Measurements from ENCODE around the gene MTHFD1L.

DNA sequence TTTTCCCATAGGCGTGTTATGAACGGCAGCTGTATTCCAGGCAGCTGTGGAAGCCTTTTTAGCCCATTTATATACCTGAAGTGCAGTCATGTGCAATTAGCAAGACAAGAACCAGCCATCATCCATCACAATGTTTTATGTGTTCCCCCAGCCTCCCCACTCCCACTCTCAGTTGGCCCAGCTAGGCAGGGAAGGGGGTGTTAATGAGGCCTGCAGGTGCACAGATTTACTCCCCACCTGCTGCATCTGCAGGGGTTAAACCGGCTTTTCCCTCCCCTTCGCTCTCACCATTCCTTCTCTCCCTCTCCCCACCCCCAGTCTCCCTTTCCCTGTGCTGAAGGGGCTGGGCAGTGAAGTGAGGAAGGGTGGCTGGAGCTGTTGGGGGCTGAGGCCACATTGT is 224.5 kb downstream of the MTHFD1L start:
- TF ChIP-seq, protein P1, sequence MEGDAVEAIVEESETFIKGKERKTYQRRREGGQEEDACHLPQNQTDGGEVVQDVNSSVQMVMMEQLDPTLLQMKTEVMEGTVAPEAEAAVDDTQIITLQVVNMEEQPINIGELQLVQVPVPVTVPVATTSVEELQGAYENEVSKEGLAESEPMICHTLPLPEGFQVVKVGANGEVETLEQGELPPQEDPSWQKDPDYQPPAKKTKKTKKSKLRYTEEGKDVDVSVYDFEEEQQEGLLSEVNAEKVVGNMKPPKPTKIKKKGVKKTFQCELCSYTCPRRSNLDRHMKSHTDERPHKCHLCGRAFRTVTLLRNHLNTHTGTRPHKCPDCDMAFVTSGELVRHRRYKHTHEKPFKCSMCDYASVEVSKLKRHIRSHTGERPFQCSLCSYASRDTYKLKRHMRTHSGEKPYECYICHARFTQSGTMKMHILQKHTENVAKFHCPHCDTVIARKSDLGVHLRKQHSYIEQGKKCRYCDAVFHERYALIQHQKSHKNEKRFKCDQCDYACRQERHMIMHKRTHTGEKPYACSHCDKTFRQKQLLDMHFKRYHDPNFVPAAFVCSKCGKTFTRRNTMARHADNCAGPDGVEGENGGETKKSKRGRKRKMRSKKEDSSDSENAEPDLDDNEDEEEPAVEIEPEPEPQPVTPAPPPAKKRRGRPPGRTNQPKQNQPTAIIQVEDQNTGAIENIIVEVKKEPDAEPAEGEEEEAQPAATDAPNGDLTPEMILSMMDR (IDR thresholded peaks at IDR 0.05), result no peak
- TF ChIP-seq POLR2A (IDR thresholded peaks at IDR 0.05), result no peak
